HepG2 (cell line): ENCODE data around the gene AMDHD1. TPM values are rescaled to one million over a fixed set of nuclear protein-coding genes. Genes with fewer than 3 reads are reported as not detected.
A peak's percentile ranks its signal among the peaks of the same experiment; 100 is the strongest.

Source experiments
- GPBP1L1 ChIP-seq: sonication (generic); formaldehyde crosslinking; IDR thresholded peaks from 2 replicates; pipeline ENCODE4 v1.5.0; 2020; ENCODE audit warnings: mild to moderate bottlenecking, missing genetic modification reagents
- HDAC6 ChIP-seq: fragments of 200-600 bp; sonication (generic); IDR thresholded peaks from 2 replicates; pipeline ENCODE4 v1.7.0; 2017; ENCODE audit warnings: mild to moderate bottlenecking, antibody characterized with exemption, low read length, low read depth
- NR1H2 ChIP-seq: sonication (generic); formaldehyde crosslinking; IDR thresholded peaks from 2 replicates; pipeline ENCODE4 v1.8.1; 2022; ENCODE audit warnings: low read depth, missing genetic modification reagents, borderline replicate concordance
- PCBP1 ChIP-seq: fragments of 200-400 bp; formaldehyde crosslinking; IDR thresholded peaks from 2 replicates; pipeline ENCODE4 v1.6.1; 2017; ENCODE audit warnings: mild to moderate bottlenecking, low read depth, low read length, borderline replicate concordance
- REST ChIP-seq, 2 experiments: IDR thresholded peaks; 2 replicates each; pipeline ENCODE4 v1.6.1; 2011 to 2012; ENCODE audit warnings: low read length in 2 of 2, borderline replicate concordance in 1 of 2, low read depth in 1 of 2, mild to moderate bottlenecking in 1 of 2, moderate library complexity in 1 of 2
- SP140L ChIP-seq: sonication (generic); formaldehyde crosslinking; IDR thresholded peaks from 2 replicates; pipeline ENCODE4 v1.4.0; 2020; ENCODE audit warnings: missing genetic modification reagents, borderline replicate concordance
- TAF1 ChIP-seq: sonication (generic); formaldehyde crosslinking; IDR thresholded peaks from 2 replicates; pipeline ENCODE4 v1.4.0; 2020; ENCODE audit warnings: missing genetic modification reagents
- polyA plus RNA-seq, 8 experiments: library from polyadenylated mRNA; depleted of rRNA in 3 of 8; stranded (reverse) in 7 of 8; unstranded in 1 of 8; fragments of >200 nt; fragmentation: Illumina TruSeq in 4 of 8; extraction: Trizol in 4 of 8; gene quantifications; 2 replicates each; pipeline versions ENCODE4 v1.2.1 to v1.2.3, GENCODE V29; 2011 to 2016; ENCODE audit warnings: low read depth in 4 of 8, missing spikeins in 1 of 8, mixed read lengths in 1 of 8; ENCODE audit not compliant: insufficient read depth in 1 of 8
- total RNA-seq, 5 experiments: library from RNA; depleted of rRNA; stranded (reverse); fragments of >200 nt; fragmentation: Illumina TruSeq; extraction: Trizol; gene quantifications; 2 replicates each; pipeline ENCODE4 v1.2.3, GENCODE V29; 2016; ENCODE audit warnings: low read depth in 1 of 5
- TF ChIP-seq, protein P1 (sequence below): sonication (generic); formaldehyde crosslinking; IDR thresholded peaks from 2 replicates; pipeline ENCODE4 v1.4.0; 2020; ENCODE audit warnings: mild to moderate bottlenecking, missing genetic modification reagents
- TF ChIP-seq, protein P2 (sequence below): sonication (generic); formaldehyde crosslinking; IDR thresholded peaks from 2 replicates; pipeline ENCODE4 v1.8.0; 2022; ENCODE audit warnings: missing genetic modification reagents, mild to moderate bottlenecking, moderate library complexity, borderline replicate concordance
- TF ChIP-seq, protein P3 (sequence below): fragments of 450-650 bp; IDR thresholded peaks from 2 replicates; pipeline ENCODE4 v1.6.1; 2017

AMDHD1 gene
- total and polyA plus RNA-seq, 2 of the 13 experiments (the other 11 are each of a cell fraction or from before 2014, with no cell fraction given) = 6.5 to 29.6 TPM

DNA sequence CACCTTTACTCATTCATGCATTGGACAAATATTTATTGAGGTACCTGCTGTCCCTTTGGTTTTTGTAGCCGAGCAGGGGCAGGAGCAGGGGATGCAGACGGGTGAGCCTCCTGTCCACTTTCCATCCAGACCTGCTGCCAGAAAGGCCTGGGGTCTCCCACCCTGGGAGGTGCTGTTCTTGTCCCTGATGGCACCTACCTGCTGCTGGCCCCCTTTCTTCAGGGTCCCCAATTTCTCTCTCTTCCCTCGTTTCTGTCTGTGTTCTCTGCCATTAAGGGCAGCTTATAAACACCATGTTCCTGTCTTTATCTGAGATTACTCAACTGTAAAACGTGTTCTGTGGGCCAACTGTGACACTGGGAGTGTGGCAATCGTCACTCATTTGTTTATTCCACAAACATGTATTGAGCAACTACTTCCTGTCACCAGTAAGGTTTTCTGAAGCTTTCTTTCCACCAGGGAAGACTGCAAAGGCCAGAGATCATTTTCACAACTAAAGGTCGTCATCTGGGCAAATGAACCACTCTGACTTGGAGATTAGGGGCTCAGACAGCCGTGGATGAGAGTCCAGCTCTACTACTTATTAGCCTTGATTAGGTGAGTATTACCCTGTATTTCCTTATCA is 53.0 kb downstream of the AMDHD1 start, which contains the start of gene HAL (continued):
- TF ChIP-seq TAF1 = no peak
- TF ChIP-seq, protein P1, sequence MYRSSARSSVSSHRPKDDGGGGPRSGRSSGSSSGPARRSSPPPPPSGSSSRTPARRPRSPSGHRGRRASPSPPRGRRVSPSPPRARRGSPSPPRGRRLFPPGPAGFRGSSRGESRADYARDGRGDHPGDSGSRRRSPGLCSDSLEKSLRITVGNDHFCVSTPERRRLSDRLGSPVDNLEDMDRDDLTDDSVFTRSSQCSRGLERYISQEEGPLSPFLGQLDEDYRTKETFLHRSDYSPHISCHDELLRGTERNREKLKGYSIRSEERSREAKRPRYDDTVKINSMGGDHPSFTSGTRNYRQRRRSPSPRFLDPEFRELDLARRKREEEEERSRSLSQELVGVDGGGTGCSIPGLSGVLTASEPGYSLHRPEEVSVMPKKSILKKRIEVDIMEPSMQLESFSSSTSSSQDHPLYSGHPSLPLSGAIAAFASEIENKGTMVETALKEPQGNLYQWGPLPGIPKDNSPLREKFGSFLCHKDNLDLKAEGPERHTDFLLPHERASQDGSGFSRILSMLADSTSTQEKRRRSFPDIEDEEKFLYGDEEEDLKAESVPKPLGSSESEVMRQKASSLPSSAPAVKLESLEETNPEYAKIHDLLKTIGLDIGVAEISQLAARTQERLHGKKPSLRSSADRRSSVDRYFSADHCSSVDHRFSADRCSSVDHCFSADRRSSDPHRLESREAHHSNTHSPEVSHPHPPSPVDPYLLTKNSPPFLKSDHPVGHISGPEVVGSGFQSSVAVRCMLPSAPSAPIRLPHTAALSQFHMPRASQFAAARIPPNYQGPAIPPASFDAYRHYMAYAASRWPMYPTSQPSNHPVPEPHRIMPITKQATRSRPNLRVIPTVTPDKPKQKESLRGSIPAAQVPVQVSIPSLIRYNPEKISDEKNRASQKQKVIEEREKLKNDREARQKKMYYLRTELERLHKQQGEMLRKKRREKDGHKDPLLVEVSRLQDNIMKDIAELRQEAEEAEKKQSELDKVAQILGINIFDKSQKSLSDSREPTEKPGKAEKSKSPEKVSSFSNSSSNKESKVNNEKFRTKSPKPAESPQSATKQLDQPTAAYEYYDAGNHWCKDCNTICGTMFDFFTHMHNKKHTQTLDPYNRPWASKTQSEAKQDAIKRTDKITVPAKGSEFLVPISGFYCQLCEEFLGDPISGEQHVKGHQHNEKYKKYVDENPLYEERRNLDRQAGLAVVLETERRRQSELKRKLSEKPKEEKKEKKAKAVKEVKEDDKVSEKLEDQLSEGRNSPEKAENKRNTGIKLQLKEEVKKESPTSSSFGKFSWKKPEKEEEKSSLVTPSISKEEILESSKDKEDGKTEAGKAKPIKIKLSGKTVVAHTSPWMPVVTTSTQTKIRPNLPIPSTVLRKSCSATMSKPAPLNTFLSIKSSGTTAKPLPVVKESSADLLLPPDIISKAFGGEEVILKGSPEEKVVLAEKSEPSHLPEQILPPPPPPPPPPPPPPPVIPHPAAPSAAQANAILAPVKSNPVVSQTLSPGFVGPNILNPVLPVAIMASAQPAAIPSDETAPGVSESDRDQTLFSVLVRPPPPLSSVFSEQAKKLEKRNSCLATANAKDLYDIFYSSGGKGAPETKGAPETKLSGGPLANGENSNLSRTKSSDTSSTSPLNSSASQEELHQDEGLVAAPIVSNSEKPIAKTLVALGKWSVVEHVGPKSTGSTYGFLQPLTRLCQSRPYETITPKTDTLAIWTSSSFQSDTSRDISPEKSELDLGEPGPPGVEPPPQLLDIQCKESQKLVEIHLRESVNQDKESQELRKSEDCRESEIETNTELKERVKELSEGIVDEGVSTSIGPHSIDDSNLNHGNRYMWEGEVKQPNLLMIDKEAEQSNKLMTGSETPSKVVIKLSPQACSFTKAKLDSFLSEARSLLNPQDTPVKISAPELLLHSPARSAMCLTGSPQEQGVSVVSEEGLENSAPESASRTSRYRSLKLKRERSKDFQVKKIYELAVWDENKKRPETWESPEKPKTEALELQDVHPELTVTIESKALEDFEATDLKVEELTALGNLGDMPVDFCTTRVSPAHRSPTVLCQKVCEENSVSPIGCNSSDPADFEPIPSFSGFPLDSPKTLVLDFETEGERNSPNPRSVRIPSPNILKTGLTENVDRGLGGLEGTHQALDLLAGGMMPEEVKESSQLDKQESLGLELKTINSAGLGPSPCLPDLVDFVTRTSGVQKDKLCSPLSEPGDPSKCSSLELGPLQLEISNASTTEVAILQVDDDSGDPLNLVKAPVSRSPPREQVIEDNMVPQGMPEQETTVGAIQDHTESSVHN (CRISPR knock-in tag) = peak; percentile 92; the same call in 1 of the 2 replicates
- TF ChIP-seq NR1H2 = no peak
- peak in 1 of 2 experiments; percentile 73; a peak in 2 of 4 replicates for TF ChIP-seq REST (IDR thresholded peaks at IDR 0.05; ENCODE audit: borderline replicate concordance in 1 of 2, low read depth in 1 of 2, low read length in 2 of 2)
- no peak for TF ChIP-seq GPBP1L1 (CRISPR knock-in tag)
- no peak for TF ChIP-seq PCBP1
- TF ChIP-seq, protein P2, sequence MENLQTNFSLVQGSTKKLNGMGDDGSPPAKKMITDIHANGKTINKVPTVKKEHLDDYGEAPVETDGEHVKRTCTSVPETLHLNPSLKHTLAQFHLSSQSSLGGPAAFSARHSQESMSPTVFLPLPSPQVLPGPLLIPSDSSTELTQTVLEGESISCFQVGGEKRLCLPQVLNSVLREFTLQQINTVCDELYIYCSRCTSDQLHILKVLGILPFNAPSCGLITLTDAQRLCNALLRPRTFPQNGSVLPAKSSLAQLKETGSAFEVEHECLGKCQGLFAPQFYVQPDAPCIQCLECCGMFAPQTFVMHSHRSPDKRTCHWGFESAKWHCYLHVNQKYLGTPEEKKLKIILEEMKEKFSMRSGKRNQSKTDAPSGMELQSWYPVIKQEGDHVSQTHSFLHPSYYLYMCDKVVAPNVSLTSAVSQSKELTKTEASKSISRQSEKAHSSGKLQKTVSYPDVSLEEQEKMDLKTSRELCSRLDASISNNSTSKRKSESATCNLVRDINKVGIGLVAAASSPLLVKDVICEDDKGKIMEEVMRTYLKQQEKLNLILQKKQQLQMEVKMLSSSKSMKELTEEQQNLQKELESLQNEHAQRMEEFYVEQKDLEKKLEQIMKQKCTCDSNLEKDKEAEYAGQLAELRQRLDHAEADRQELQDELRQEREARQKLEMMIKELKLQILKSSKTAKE (CRISPR knock-in tag) = peak; percentile 94
- no peak for TF ChIP-seq HDAC6
- TF ChIP-seq, protein P3, sequence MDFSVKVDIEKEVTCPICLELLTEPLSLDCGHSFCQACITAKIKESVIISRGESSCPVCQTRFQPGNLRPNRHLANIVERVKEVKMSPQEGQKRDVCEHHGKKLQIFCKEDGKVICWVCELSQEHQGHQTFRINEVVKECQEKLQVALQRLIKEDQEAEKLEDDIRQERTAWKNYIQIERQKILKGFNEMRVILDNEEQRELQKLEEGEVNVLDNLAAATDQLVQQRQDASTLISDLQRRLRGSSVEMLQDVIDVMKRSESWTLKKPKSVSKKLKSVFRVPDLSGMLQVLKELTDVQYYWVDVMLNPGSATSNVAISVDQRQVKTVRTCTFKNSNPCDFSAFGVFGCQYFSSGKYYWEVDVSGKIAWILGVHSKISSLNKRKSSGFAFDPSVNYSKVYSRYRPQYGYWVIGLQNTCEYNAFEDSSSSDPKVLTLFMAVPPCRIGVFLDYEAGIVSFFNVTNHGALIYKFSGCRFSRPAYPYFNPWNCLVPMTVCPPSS = no peak
- 0 out of 2 replicates have a peak, but pooled peaks have one; percentile 53 for TF ChIP-seq SP140L (CRISPR knock-in tag)
